ENCODE data around the gene PTPN22. TPM values are rescaled to one million over a fixed set of nuclear protein-coding genes. Genes with fewer than 3 reads are reported as not detected.
A peak's percentile ranks its signal among the peaks of the same experiment; 100 is the strongest.
"Not testable (repeated sequence)": the region's sequence is repeated elsewhere in the genome, so short reads cannot be mapped to it uniquely, and the experiment has no call there.

Gene PTPN22
- total RNA-seq, 3 donors from 2014 or later: 39.9 to 49.3 (median 46.8) TPM

GRCh38 chr1:113872219-113872935 lies 865 bp upstream of the PTPN22 start:
- Mint-ChIP-seq H3K9me3 (peaks cover 3% of the 10 kb centered on the region), H3K4me1 (ENCODE audit: low read depth) (peaks cover 78% of the 10 kb centered on the region), H3K36me3 (ENCODE audit: insufficient read depth) (peaks cover 11% of the 10 kb centered on the region), H3K4me3 (peak overlapping the region; percentile 90), H3K27me3 (ENCODE audit: low read depth) (no peaks in the 10 kb centered on the region)
- DNase-seq: no peak
- ATAC-seq: no peak

- DNase-seq: no peak
- Mint-ChIP-seq H3K36me3 (ENCODE audit: insufficient read depth) (peaks cover 16% of the 10 kb centered on the region), H3K27me3 (ENCODE audit: low read depth) (no peaks in the 10 kb centered on the region), H3K4me1 (ENCODE audit: low read depth) (peaks cover 78% of the 10 kb centered on the region), H3K4me3 (peak overlapping the region; percentile 90), H3K9me3 (peaks cover 3% of the 10 kb centered on the region)
- ATAC-seq: no peak
These were observed 734 bp downstream of the PTPN22 start for GRCh38 chr1:113870778-113871177.

GRCh38 chr1:113868387-113869083 lies 3.0 kb downstream of the PTPN22 start:
- H3K4me1 Mint-ChIP-seq (ENCODE audit: low read depth): peaks cover 60% of the 10 kb centered on the region
- ATAC-seq (peak; percentile 55 to 67), DNase-seq (no peak)
- H3K4me3 Mint-ChIP-seq: peak overlapping the region; percentile 90
- no peaks in the 10 kb centered on the region for H3K9me3 Mint-ChIP-seq
- no peaks in the 10 kb centered on the region for H3K27me3 Mint-ChIP-seq (ENCODE audit: low read depth)
- peaks cover 21% of the 10 kb centered on the region for H3K36me3 Mint-ChIP-seq (ENCODE audit: insufficient read depth)

- Mint-ChIP-seq H3K9me3 (no peaks in the 10 kb centered on the region), H3K27me3 (ENCODE audit: low read depth) (no peaks in the 10 kb centered on the region), H3K4me1 (ENCODE audit: low read depth) (peaks cover 45% of the 10 kb centered on the region), H3K36me3 (ENCODE audit: insufficient read depth) (peaks cover 27% of the 10 kb centered on the region), H3K4me3 (no peak overlapping the region)
- no peak for ATAC-seq
- no peak for DNase-seq
These were observed 9.9 kb downstream of the PTPN22 start for GRCh38 chr1:113861641-113862040.

GRCh38 chr1:113860891-113861290 lies 10.6 kb downstream of the PTPN22 start:
- no peaks in the 10 kb centered on the region for H3K27me3 Mint-ChIP-seq (ENCODE audit: low read depth)
- no peaks in the 10 kb centered on the region for H3K9me3 Mint-ChIP-seq
- peaks cover 43% of the 10 kb centered on the region for H3K4me1 Mint-ChIP-seq (ENCODE audit: low read depth)
- H3K4me3 Mint-ChIP-seq: no peak overlapping the region
- DNase-seq (no peak), ATAC-seq (no peak)
- H3K36me3 Mint-ChIP-seq (ENCODE audit: insufficient read depth): peaks cover 33% of the 10 kb centered on the region

- peak in 1 of 2 donors; percentile 38 for ATAC-seq
- no peaks in the 10 kb centered on the region for H3K27me3 Mint-ChIP-seq (ENCODE audit: low read depth)
- H3K36me3 Mint-ChIP-seq (ENCODE audit: insufficient read depth): peaks cover 36% of the 10 kb centered on the region
- H3K9me3 Mint-ChIP-seq: no peaks in the 10 kb centered on the region
- no peak for DNase-seq
- peaks cover 41% of the 10 kb centered on the region for H3K4me1 Mint-ChIP-seq (ENCODE audit: low read depth)
- H3K4me3 Mint-ChIP-seq: peak overlapping the region; percentile 4
These were observed 11.9 kb downstream of the PTPN22 start for GRCh38 chr1:113859478-113860175.

GRCh38 chr1:113858982-113859381 lies 12.5 kb downstream of the PTPN22 start:
- Mint-ChIP-seq H3K4me1 (ENCODE audit: low read depth) (peaks cover 46% of the 10 kb centered on the region), H3K36me3 (ENCODE audit: insufficient read depth) (peaks cover 42% of the 10 kb centered on the region), H3K27me3 (ENCODE audit: low read depth) (no peaks in the 10 kb centered on the region), H3K4me3 (no peak overlapping the region), H3K9me3 (no peaks in the 10 kb centered on the region)
- ATAC-seq: no peak
- DNase-seq: no peak

- Mint-ChIP-seq H3K4me3 (no peak overlapping the region), H3K4me1 (ENCODE audit: low read depth) (peaks cover 45% of the 10 kb centered on the region), H3K27me3 (ENCODE audit: low read depth) (no peaks in the 10 kb centered on the region), H3K9me3 (no peaks in the 10 kb centered on the region), H3K36me3 (ENCODE audit: insufficient read depth) (peaks cover 42% of the 10 kb centered on the region)
- DNase-seq: no peak
- ATAC-seq: no peak
These were observed 13.1 kb downstream of the PTPN22 start for GRCh38 chr1:113858418-113858817.

- Mint-ChIP-seq H3K4me3 (no peak overlapping the region), H3K36me3 (ENCODE audit: insufficient read depth) (peaks cover 41% of the 10 kb centered on the region), H3K4me1 (ENCODE audit: low read depth) (peaks cover 42% of the 10 kb centered on the region), H3K27me3 (ENCODE audit: low read depth) (no peaks in the 10 kb centered on the region), H3K9me3 (no peaks in the 10 kb centered on the region)
- no peak for DNase-seq
- ATAC-seq: no peak
These were observed 13.7 kb downstream of the PTPN22 start for GRCh38 chr1:113857776-113858175.

GRCh38 chr1:113856401-113856790 lies 15.1 kb downstream of the PTPN22 start:
- H3K36me3 Mint-ChIP-seq (ENCODE audit: insufficient read depth): peaks cover 34% of the 10 kb centered on the region
- H3K27me3 Mint-ChIP-seq (ENCODE audit: low read depth): no peaks in the 10 kb centered on the region
- ATAC-seq: no peak

GRCh38 chr1:113855630-113856400 lies 15.7 kb downstream of the PTPN22 start:
- H3K4me3 Mint-ChIP-seq: no peak overlapping the region
- H3K9me3 Mint-ChIP-seq: no peaks in the 10 kb centered on the region
- H3K4me1 Mint-ChIP-seq (ENCODE audit: low read depth): peaks cover 31% of the 10 kb centered on the region
- no peak for DNase-seq
- peaks cover 35% of the 10 kb centered on the region for H3K36me3 Mint-ChIP-seq (ENCODE audit: insufficient read depth)
- H3K27me3 Mint-ChIP-seq (ENCODE audit: low read depth): no peaks in the 10 kb centered on the region
- ATAC-seq: no peak

More at GRCh38 chr1:113856401-113856790, 15.1 kb downstream of the PTPN22 start:
- peaks cover 34% of the 10 kb centered on the region for H3K4me1 Mint-ChIP-seq (ENCODE audit: low read depth)
- no peak overlapping the region for H3K4me3 Mint-ChIP-seq
- DNase-seq: no peak
- H3K9me3 Mint-ChIP-seq: no peaks in the 10 kb centered on the region

GRCh38 chr1:113854234-113854633 lies 17.3 kb downstream of the PTPN22 start:
- Mint-ChIP-seq H3K4me1 (ENCODE audit: low read depth) (peaks cover 25% of the 10 kb centered on the region), H3K36me3 (ENCODE audit: insufficient read depth) (peaks cover 36% of the 10 kb centered on the region), H3K4me3 (no peak overlapping the region), H3K27me3 (ENCODE audit: low read depth) (no peaks in the 10 kb centered on the region), H3K9me3 (no peaks in the 10 kb centered on the region)
- no peak for DNase-seq
- ATAC-seq: peak in 1 of 2 donors; percentile 21

GRCh38 chr1:113852694-113853093 lies 18.8 kb downstream of the PTPN22 start:
- H3K4me3 Mint-ChIP-seq; H3K9me3 Mint-ChIP-seq; DNase-seq; ATAC-seq; H3K27me3 Mint-ChIP-seq (ENCODE audit: low read depth): not testable (repeated sequence)
- peaks cover 20% of the 10 kb centered on the region for H3K4me1 Mint-ChIP-seq (ENCODE audit: low read depth)
- peaks cover 33% of the 10 kb centered on the region for H3K36me3 Mint-ChIP-seq (ENCODE audit: insufficient read depth)
